Neural progenitor cell (in vitro differentiated cells): ENCODE results near the gene ADAM10.

Experiments
- CTCF ChIP-seq: fragments of 200-600 bp; sonication (generic); IDR thresholded peaks from 2 replicates; pipeline ENCODE4 v1.5.1; 2017; ENCODE audit warnings: antibody characterized with exemption, mild to moderate bottlenecking
- EZH2phosphoT487 ChIP-seq: fragments of 200-600 bp; sonication (generic); IDR thresholded peaks from 2 replicates; pipeline ENCODE4 v1.6.1; 2017; ENCODE audit warnings: antibody characterized with exemption

GRCh38 chr15:58558777-58559176 lies 190.7 kb downstream of the ADAM10 start:
- TF ChIP-seq EZH2phosphoT487: no peak
- no peak for TF ChIP-seq CTCF
